Liver (tissue), 9 donors: ENCODE measurements around the gene LGALS16. TPM values are rescaled to one million over a fixed set of nuclear protein-coding genes. Genes with fewer than 3 reads are reported as not detected.

Experiments used
- DNase-seq: peaks from one replicate; pipeline ENCODE4 v3.0.0-alpha.2; 2017; ENCODE audit warnings: low spot score
- H3K27ac ChIP-seq, 2 donors: one replicate each; pipeline ENCODE4 v1.7.0; 2013; ENCODE audit warnings: inconsistent platforms in 2 of 2, low read length in 2 of 2, control low read depth in 1 of 2, low read depth in 1 of 2, mild to moderate bottlenecking in 1 of 2
- H3K27me3 ChIP-seq, 4 donors: one replicate each; pipeline versions ENCODE4 v1.6.1 to v1.7.0; 2013; ENCODE audit warnings: low read length in 3 of 4, inconsistent platforms in 1 of 4, mild to moderate bottlenecking in 1 of 4, moderate library complexity in 1 of 4; ENCODE audit not compliant: control insufficient read depth in 4 of 4, insufficient read depth in 4 of 4
- H3K36me3 ChIP-seq, 4 donors: one replicate each; pipeline versions ENCODE4 v1.6.1 to v1.7.0; 2013; ENCODE audit warnings: low read length in 3 of 4, mild to moderate bottlenecking in 3 of 4, low read depth in 1 of 4, moderate library complexity in 1 of 4; ENCODE audit not compliant: control insufficient read depth in 4 of 4, insufficient read depth in 3 of 4
- H3K4me1 ChIP-seq, 4 donors: one replicate each; pipeline versions ENCODE4 v1.6.1 to v1.7.0; 2013; ENCODE audit warnings: low read length in 3 of 4, mild to moderate bottlenecking in 3 of 4, moderate library complexity in 1 of 4; ENCODE audit not compliant: control insufficient read depth in 4 of 4, insufficient read depth in 4 of 4
- H3K4me3 ChIP-seq, 3 donors: one replicate each; pipeline versions ENCODE4 v1.6.1 to v1.7.0; 2013; ENCODE audit warnings: low read length in 3 of 3, control low read depth in 1 of 3, low read depth in 1 of 3, mild to moderate bottlenecking in 1 of 3
- H3K9ac ChIP-seq, 2 donors: one replicate each; pipeline ENCODE4 v1.7.0; 2013; ENCODE audit warnings: low read length in 2 of 2, mild to moderate bottlenecking in 2 of 2, moderate library complexity in 2 of 2, control low read depth in 1 of 2, low read depth in 1 of 2
- H3K9me3 ChIP-seq, 4 donors: one replicate each; pipeline versions ENCODE4 v1.6.1 to v1.7.0; 2013; ENCODE audit warnings: low read length in 3 of 4; ENCODE audit not compliant: control insufficient read depth in 4 of 4
- ATF3 ChIP-seq: IDR thresholded peaks from 2 replicates; pipeline ENCODE4 v1.6.1; 2016; ENCODE audit warnings: antibody characterized with exemption
- CTCF ChIP-seq: fragments of 150-350 bp; IDR thresholded peaks from 2 replicates; pipeline ENCODE4 v1.5.1; 2017; ENCODE audit warnings: improper control_type of control experiment, low read depth, low read length; ENCODE audit not compliant: missing input control
- EGR1 ChIP-seq, 2 donors: IDR thresholded peaks; 2 replicates each; pipeline ENCODE4 v1.6.1; 2016 to 2018; ENCODE audit warnings: antibody characterized with exemption in 2 of 2, low read depth in 2 of 2
- FOXA1 ChIP-seq: IDR thresholded peaks from 2 replicates; pipeline ENCODE4 v1.6.1; 2016; ENCODE audit warnings: antibody characterized with exemption
- FOXA2 ChIP-seq: IDR thresholded peaks from 2 replicates; pipeline ENCODE4 v1.6.1; 2016; ENCODE audit warnings: antibody characterized with exemption
- GABPA ChIP-seq, 2 donors: IDR thresholded peaks in 1 of 2; conservative IDR thresholded peaks in 1 of 2; 2 replicates each; pipeline ENCODE4 v1.6.1; 2016; ENCODE audit warnings: antibody characterized with exemption in 2 of 2, mild to moderate bottlenecking in 1 of 2, moderate library complexity in 1 of 2
- HNF4A ChIP-seq, 2 donors: conservative IDR thresholded peaks; 2 replicates each; pipeline ENCODE4 v1.6.1; 2016; ENCODE audit warnings: antibody characterized with exemption in 2 of 2, mild to moderate bottlenecking in 2 of 2
- HNF4G ChIP-seq: IDR thresholded peaks from 2 replicates; pipeline ENCODE4 v1.6.1; 2016; ENCODE audit warnings: antibody characterized with exemption
- JUND ChIP-seq, 2 donors: IDR thresholded peaks; 2 replicates each; pipeline ENCODE4 v1.6.1; 2016; ENCODE audit warnings: antibody characterized with exemption in 2 of 2
- MAX ChIP-seq: IDR thresholded peaks from 2 replicates; pipeline ENCODE4 v1.6.1; 2016; ENCODE audit warnings: antibody characterized with exemption
- NR2F2 ChIP-seq: IDR thresholded peaks from 2 replicates; pipeline ENCODE4 v1.6.1; 2016; ENCODE audit warnings: antibody characterized with exemption
- RAD21 ChIP-seq, 2 donors: IDR thresholded peaks; 2 replicates each; pipeline ENCODE4 v1.6.1; 2016; ENCODE audit warnings: antibody characterized with exemption in 2 of 2, mild to moderate bottlenecking in 2 of 2
- REST ChIP-seq: IDR thresholded peaks from 2 replicates; pipeline ENCODE4 v1.6.1; 2016; ENCODE audit warnings: antibody characterized with exemption, mild to moderate bottlenecking
- RXRA ChIP-seq, 2 donors: IDR thresholded peaks; 2 replicates each; pipeline ENCODE4 v1.6.1; 2017 to 2018; ENCODE audit warnings: antibody characterized with exemption in 2 of 2, mild to moderate bottlenecking in 1 of 2
- SP1 ChIP-seq: IDR thresholded peaks from 2 replicates; pipeline ENCODE4 v1.6.1; 2018; ENCODE audit warnings: antibody characterized with exemption, mild to moderate bottlenecking
- TAF1 ChIP-seq: conservative IDR thresholded peaks from 2 replicates; pipeline ENCODE4 v1.6.1; 2016; ENCODE audit warnings: antibody characterized with exemption, mild to moderate bottlenecking
- ZBTB33 ChIP-seq: IDR thresholded peaks from 2 replicates; pipeline ENCODE4 v1.6.1; 2016; ENCODE audit warnings: antibody characterized with exemption
- WGBS: extraction: QIAGEN DNeasy Blood & Tissue Kit; methylation state at CpG from one replicate; pipeline ENCODE4 v1.1.7; 2013; 5-methylcytosine and 5-hydroxymethylcytosine counted together
- polyA plus RNA-seq, 2 donors: library from polyadenylated mRNA; stranded (reverse) in 1 of 2; unstranded in 1 of 2; fragments of 200-250 nt in 1 of 2; fragments of >200 nt in 1 of 2; fragmentation: Nextera tagmentation in 1 of 2; extraction: Ambion mirVana in 1 of 2; gene quantifications; one replicate each; pipeline versions ENCODE4 v1.2.1 to v1.2.3, GENCODE V29; 2013 to 2015
- total RNA-seq, 2 donors: library from RNA; depleted of rRNA; stranded (reverse); fragments of >200 nt; gene quantifications; one replicate each; pipeline ENCODE4 v1.2.3, GENCODE V29; 2014
- donor health status: healthy.
- donor health status: healthy.
- donor health status: healthy.
- donor health status: healthy.
- donor health status: healthy.

LGALS16 gene
- total and polyA plus RNA-seq, 4 donors, result not detected

GRCh38 chr19:39692822-39693221 lies 37.1 kb downstream of the LGALS16 start (continued):
- no peak for TF ChIP-seq ZBTB33
- TF ChIP-seq ATF3, result no peak
- no peak for TF ChIP-seq EGR1 (IDR thresholded peaks at IDR 0.05; ENCODE audit: low read depth in 2 of 2)
- TF ChIP-seq JUND (IDR thresholded peaks at IDR 0.05), result no peak
- TF ChIP-seq MAX, result no peak
- TF ChIP-seq TAF1, result no peak
- TF ChIP-seq RAD21 (IDR thresholded peaks at IDR 0.05), result no peak
- no peak for TF ChIP-seq CTCF
- no peak for TF ChIP-seq HNF4A (conservative IDR thresholded peaks at IDR 0.05)
- TF ChIP-seq FOXA1, result no peak
- TF ChIP-seq FOXA2, result no peak

- Histone ChIP-seq H3K4me3 (no peak overlapping the region), H3K9me3 (no peaks in the 10 kb centered on the region), H3K36me3 (no peaks in the 10 kb centered on the region), H3K27ac (no peak overlapping the region), H3K27me3 (peaks cover 0 to 9% (median under 1%) of the 10 kb centered on the region in 4 donors), H3K4me1 (no peaks in the 10 kb centered on the region), H3K9ac (no peak overlapping the region)
- no peak for DNase-seq
- TF ChIP-seq FOXA2 (no peak), CTCF (no peak), RAD21 (IDR thresholded peaks at IDR 0.05) (no peak), TAF1 (no peak), SP1 (no peak), NR2F2 (no peak)
- WGBS, result 40% methylated on average over 2 of the region's 2 CpGs
Observed at GRCh38 chr19:39695759-39696158, 40.0 kb downstream of the LGALS16 start.

- H3K27me3 ChIP-seq, result peaks cover 0 to 9% (median under 1%) of the 10 kb centered on the region in 4 donors
- H3K4me3 ChIP-seq, result no peak overlapping the region
- no peak overlapping the region for H3K9ac ChIP-seq
- DNase-seq, result no peak
- H3K27ac ChIP-seq, result no peak overlapping the region
- H3K36me3 ChIP-seq, result no peaks in the 10 kb centered on the region
- no peaks in the 10 kb centered on the region for H3K4me1 ChIP-seq
- WGBS, result 69% methylated on average over 2 of the region's 2 CpGs
- no peaks in the 10 kb centered on the region for H3K9me3 ChIP-seq
- TF ChIP-seq NR2F2 (no peak), FOXA2 (no peak), HNF4A (conservative IDR thresholded peaks at IDR 0.05) (no peak), TAF1 (no peak), FOXA1 (no peak), JUND (IDR thresholded peaks at IDR 0.05) (no peak), REST (no peak), SP1 (no peak), MAX (no peak), RXRA (IDR thresholded peaks at IDR 0.05) (no peak), ZBTB33 (no peak), ATF3 (no peak), HNF4G (no peak), GABPA (IDR thresholded peaks at IDR 0.05 in 1 of 2, conservative IDR thresholded peaks at IDR 0.05 in 1 of 2) (no peak)
Observed at GRCh38 chr19:39696387-39696786, 40.7 kb downstream of the LGALS16 start.
